K562 (cell line): ENCODE results near the gene GPR153. TPM values are rescaled to one million over a fixed set of nuclear protein-coding genes. Genes with fewer than 3 reads are reported as not detected.

Experiments
- DIDO1 ChIP-seq: fragments of 450-650 bp; IDR thresholded peaks from 2 replicates; pipeline ENCODE4 v1.6.1; 2016; ENCODE audit warnings: low read depth, missing biosample characterization, missing genetic modification characterization
- EGR1 ChIP-seq: fragments of 450-650 bp; conservative IDR thresholded peaks from 2 replicates; pipeline ENCODE4 v1.6.1; 2017; ENCODE audit warnings: mild to moderate bottlenecking
- EHMT2 ChIP-seq: fragments of 450-650 bp; IDR thresholded peaks from 2 replicates; pipeline ENCODE4 v1.6.1; 2018; ENCODE audit warnings: antibody characterized with exemption
- HMGN3 ChIP-seq: IDR thresholded peaks from 2 replicates; pipeline ENCODE4 v1.6.1; 2011; ENCODE audit warnings: borderline replicate concordance, low read depth, mild to moderate bottlenecking, mixed read lengths, low read length; ENCODE audit not compliant: insufficient read length; ENCODE audit errors: extremely low read depth
- KDM2B ChIP-seq: fragments of 250-450 bp; sonication (Bioruptor Pico); IDR thresholded peaks from 2 replicates; pipeline ENCODE4 v1.8.0; 2021; ENCODE audit warnings: mild to moderate bottlenecking, moderate library complexity
- MAFG ChIP-seq: fragments of 450-650 bp; conservative IDR thresholded peaks from 2 replicates; pipeline ENCODE4 v1.6.1; 2016; ENCODE audit warnings: missing genetic modification characterization, missing compliant biosample characterization
- MED1 ChIP-seq: sonication (generic); formaldehyde crosslinking; IDR thresholded peaks from 2 replicates; pipeline ENCODE4 v1.8.1; 2023; ENCODE audit warnings: missing genetic modification reagents, borderline replicate concordance
- NFIC ChIP-seq: fragments of 450-650 bp; IDR thresholded peaks from 2 replicates; pipeline ENCODE4 v1.6.1; 2017; ENCODE audit warnings: mild to moderate bottlenecking, inconsistent platforms
- PHF8 ChIP-seq: fragments of 200-600 bp; sonication (generic); IDR thresholded peaks from 2 replicates; pipeline ENCODE4 v1.6.1; 2012; ENCODE audit warnings: mixed run types, mild to moderate bottlenecking, inconsistent platforms, low read length, moderate library complexity, borderline replicate concordance
- PHTF2 ChIP-seq: fragments of 250-450 bp; sonication (Bioruptor Pico); IDR thresholded peaks from 2 replicates; pipeline ENCODE4 v1.5.0; 2021; ENCODE audit warnings: mild to moderate bottlenecking
- POLR3G ChIP-seq: IDR thresholded peaks from 2 replicates; pipeline ENCODE4 v1.6.1; 2011; ENCODE audit not compliant: insufficient read length, insufficient replicate concordance; ENCODE audit errors: extremely low read depth
- PTRF ChIP-seq: fragments of 450-650 bp; IDR thresholded peaks from 2 replicates; pipeline ENCODE4 v1.6.1; 2016; ENCODE audit warnings: mild to moderate bottlenecking, missing genetic modification characterization, missing compliant biosample characterization
- PURB ChIP-seq: sonication (generic); formaldehyde crosslinking; IDR thresholded peaks from 2 replicates; pipeline ENCODE4 v1.9.0; 2021; ENCODE audit warnings: low read depth, mild to moderate bottlenecking, missing genetic modification reagents
- RB1 ChIP-seq: fragments of 450-650 bp; IDR thresholded peaks from 2 replicates; pipeline ENCODE4 v1.6.1; 2017; ENCODE audit warnings: low read depth, mild to moderate bottlenecking
- TSHZ1 ChIP-seq: fragments of 250-450 bp; sonication (Bioruptor Pico); IDR thresholded peaks from 2 replicates; pipeline ENCODE4 v1.4.0; 2020; ENCODE audit warnings: mild to moderate bottlenecking, moderate library complexity
- ZBTB7A ChIP-seq: IDR thresholded peaks from 2 replicates; pipeline ENCODE4 v1.6.1; 2011; ENCODE audit warnings: low read depth, mild to moderate bottlenecking, low read length, moderate library complexity, borderline replicate concordance; ENCODE audit not compliant: control insufficient read depth
- ZNF239 ChIP-seq: fragments of 250-450 bp; sonication (Bioruptor Pico); IDR thresholded peaks from 2 replicates; pipeline ENCODE4 v1.4.0; 2020; ENCODE audit warnings: mild to moderate bottlenecking
- ZNF592 ChIP-seq: fragments of 450-650 bp; IDR thresholded peaks from 2 replicates; pipeline ENCODE4 v1.6.1; 2017; ENCODE audit warnings: antibody characterized with exemption, mild to moderate bottlenecking
- ZNF707 ChIP-seq: fragments of 250-450 bp; sonication (Bioruptor Pico); conservative IDR thresholded peaks from 2 replicates; pipeline ENCODE4 v1.8.0; 2022; ENCODE audit warnings: inconsistent platforms, mild to moderate bottlenecking, moderate library complexity
- polyA plus RNA-seq, 8 experiments: library from polyadenylated mRNA; depleted of rRNA in 4 of 8; stranded (reverse) in 5 of 8; unstranded in 3 of 8; fragments of >200 nt; fragmentation: Nextera tagmentation in 2 of 8; fragmentation: Illumina TruSeq in 1 of 8; extraction: Ambion mirVana in 2 of 8; extraction: Trizol in 1 of 8; gene quantifications; 2 replicates each; pipeline versions ENCODE4 v1.2.1 to v1.2.3, GENCODE V29; 2011 to 2014; ENCODE audit warnings: inconsistent platforms in 1 of 8, missing spikeins in 1 of 8
- total RNA-seq, 7 experiments: library from RNA; depleted of rRNA in 6 of 7; stranded (reverse); fragments of >200 nt in 6 of 7; fragmentation: Illumina TruSeq in 2 of 7; extraction: Trizol in 2 of 7; gene quantifications; 2 replicates each; pipeline versions ENCODE4 v1.2.1 to v1.2.3, GENCODE V29; 2011 to 2021; ENCODE audit warnings: low replicate concordance in 1 of 7
- TF ChIP-seq, protein P1 (sequence below): fragments of 250-450 bp; sonication (Bioruptor Pico); IDR thresholded peaks from 2 replicates; pipeline ENCODE4 v1.5.0; 2020; ENCODE audit warnings: mild to moderate bottlenecking

The GPR153 gene
- total and polyA plus RNA-seq, 9 of the 15 experiments (the other 6 are each of a cell fraction or from before 2014, with no cell fraction given), result 0.01 to 1.5 (median 0.51) TPM

GRCh38 chr1:6260433-6260934, 414 bp downstream of the GPR153 start (continued):
- TF ChIP-seq ZNF592 (no peak), HMGN3 (no peak), PHF8 (peak; percentile 26; the same call in 1 of the 2 replicates), ZBTB7A (0 out of 2 replicates have a peak, but pooled peaks have one; percentile 59), PHTF2 (CRISPR knock-in tag) (no peak), TSHZ1 (CRISPR knock-in tag) (no peak), DIDO1 (tag) (no peak), EHMT2 (no peak), ZNF239 (CRISPR knock-in tag) (no peak), PTRF (tag) (no peak), NFIC (peak; percentile 27; the same call in 1 of the 2 replicates), ZNF707 (no peak), EGR1 (peak; percentile 8; the same call in 1 of the 2 replicates), KDM2B (peak; percentile 94), RB1 (peak; percentile 20; the same call in 1 of the 2 replicates), MAFG (no peak), PURB (no peak), POLR3G (no peak), MED1 (CRISPR knock-in tag) (no peak)
- TF ChIP-seq, protein P1, sequence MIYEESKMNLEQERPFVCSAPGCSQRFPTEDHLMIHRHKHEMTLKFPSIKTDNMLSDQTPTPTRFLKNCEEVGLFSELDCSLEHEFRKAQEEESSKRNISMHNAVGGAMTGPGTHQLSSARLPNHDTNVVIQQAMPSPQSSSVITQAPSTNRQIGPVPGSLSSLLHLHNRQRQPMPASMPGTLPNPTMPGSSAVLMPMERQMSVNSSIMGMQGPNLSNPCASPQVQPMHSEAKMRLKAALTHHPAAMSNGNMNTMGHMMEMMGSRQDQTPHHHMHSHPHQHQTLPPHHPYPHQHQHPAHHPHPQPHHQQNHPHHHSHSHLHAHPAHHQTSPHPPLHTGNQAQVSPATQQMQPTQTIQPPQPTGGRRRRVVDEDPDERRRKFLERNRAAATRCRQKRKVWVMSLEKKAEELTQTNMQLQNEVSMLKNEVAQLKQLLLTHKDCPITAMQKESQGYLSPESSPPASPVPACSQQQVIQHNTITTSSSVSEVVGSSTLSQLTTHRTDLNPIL (CRISPR knock-in tag), result no peak
